OCI-M2 (cell line): ENCODE data around the gene TMSB10.
"Not testable (repeated sequence)": the region's sequence is repeated elsewhere in the genome, so short reads cannot be mapped to it uniquely, and the experiment has no call there.

ENCODE experiments used
- DNase-seq: peaks from one replicate; lab custom pipeline; 2025; ENCODE audit not compliant: unreplicated experiment; lab: John Stamatoyannopoulos, UW

The TMSB10 gene

GRCh38 chr2:84931384-84931821, 25.9 kb downstream of the TMSB10 start:
- no peak for DNase-seq

GRCh38 chr2:84938194-84938879, 32.9 kb downstream of the TMSB10 start:
- no peak for DNase-seq

- DNase-seq, result no peak
Measured at GRCh38 chr2:84939426-84940087, 34.1 kb downstream of the TMSB10 start.

GRCh38 chr2:84940088-84940470, 34.6 kb downstream of the TMSB10 start:
- DNase-seq, result no peak

- no peak for DNase-seq
Measured at GRCh38 chr2:84940831-84941412, 35.5 kb downstream of the TMSB10 start.

- no peak for DNase-seq
Measured at GRCh38 chr2:84942166-84942565, 36.7 kb downstream of the TMSB10 start.

- DNase-seq, result no peak
Measured at GRCh38 chr2:84942964-84943421, 37.5 kb downstream of the TMSB10 start.

- no peak for DNase-seq
Measured at GRCh38 chr2:84944295-84944909, 38.9 kb downstream of the TMSB10 start.

- DNase-seq, result not testable (repeated sequence)
Measured at GRCh38 chr2:84945838-84946203, 40.4 kb downstream of the TMSB10 start.

- no peak for DNase-seq
Measured at GRCh38 chr2:84946204-84947009, 41.0 kb downstream of the TMSB10 start.

- no peak for DNase-seq
Measured at GRCh38 chr2:84947010-84947593, 41.6 kb downstream of the TMSB10 start.

- DNase-seq, result no peak
Measured at GRCh38 chr2:84953535-84953934, 48.1 kb downstream of the TMSB10 start.

GRCh38 chr2:84954329-84954728, 48.9 kb downstream of the TMSB10 start:
- DNase-seq, result no peak
